NCI-H1436 treated with DMSO at 0.1 percent for 48 hours (cell line): ENCODE results near the gene RBMX.
"Not testable (repeated sequence)": the region's sequence is repeated elsewhere in the genome, so short reads cannot be mapped to it uniquely, and the experiment has no call there.

Experiments
- DNase-seq: peaks from one replicate; lab custom pipeline; 2025; lab: John Stamatoyannopoulos, UW

RBMX gene

GRCh38 chrX:136878423-136878822 lies 2.1 kb downstream of the RBMX start:
- DNase-seq: no peak

DNA sequence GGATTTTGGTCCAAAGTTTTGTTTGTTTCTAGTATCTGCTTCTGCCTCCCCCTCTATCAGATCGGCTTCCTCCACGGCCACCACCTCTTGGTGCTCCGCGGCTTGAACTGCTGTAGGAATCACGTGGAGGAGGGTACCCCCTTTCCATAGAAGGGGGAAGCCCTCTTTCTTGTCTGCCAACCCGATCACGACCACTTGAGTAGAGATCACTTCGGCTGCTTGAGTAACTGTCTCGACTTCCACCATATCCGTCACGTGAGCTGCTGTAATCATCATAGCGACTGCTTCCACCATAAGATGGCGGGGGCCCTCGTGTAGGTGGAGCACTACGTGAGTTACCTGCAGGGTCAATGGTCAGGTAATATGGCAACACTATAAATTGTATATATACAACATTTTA lies 6.4 kb downstream of the RBMX start:
- DNase-seq: not testable (repeated sequence)

GRCh38 chrX:136873210-136873609 lies 7.3 kb downstream of the RBMX start:
- not testable (repeated sequence) for DNase-seq

DNA sequence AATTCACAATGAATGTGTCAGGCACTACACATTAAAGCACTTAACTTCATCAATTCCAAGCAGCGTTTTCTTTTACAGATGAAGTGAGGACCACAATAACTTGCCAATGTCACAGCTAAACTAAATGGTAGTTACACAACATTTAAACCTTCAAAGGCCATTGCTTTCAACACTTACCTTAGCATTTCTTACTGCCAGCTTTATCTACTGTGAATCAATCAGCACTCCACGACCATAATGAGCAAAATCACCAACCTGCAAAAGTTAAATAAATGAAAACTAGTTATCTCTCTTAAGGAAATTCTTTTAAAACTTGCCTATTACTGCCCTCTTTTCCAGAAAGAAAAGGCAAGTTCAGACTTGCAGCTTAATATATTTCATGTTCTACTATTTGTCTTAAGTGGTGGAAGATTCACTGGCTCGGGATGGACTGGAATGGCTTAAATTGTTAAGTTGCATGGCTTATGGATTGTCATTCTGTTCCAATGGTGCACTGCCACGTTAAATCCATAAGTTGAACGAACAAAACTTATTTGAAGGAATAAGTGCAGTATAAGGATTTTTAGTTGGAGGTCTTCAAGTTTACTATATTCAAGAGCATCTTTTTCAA lies 8.3 kb downstream of the RBMX start:
- DNase-seq: no peak

DNA sequence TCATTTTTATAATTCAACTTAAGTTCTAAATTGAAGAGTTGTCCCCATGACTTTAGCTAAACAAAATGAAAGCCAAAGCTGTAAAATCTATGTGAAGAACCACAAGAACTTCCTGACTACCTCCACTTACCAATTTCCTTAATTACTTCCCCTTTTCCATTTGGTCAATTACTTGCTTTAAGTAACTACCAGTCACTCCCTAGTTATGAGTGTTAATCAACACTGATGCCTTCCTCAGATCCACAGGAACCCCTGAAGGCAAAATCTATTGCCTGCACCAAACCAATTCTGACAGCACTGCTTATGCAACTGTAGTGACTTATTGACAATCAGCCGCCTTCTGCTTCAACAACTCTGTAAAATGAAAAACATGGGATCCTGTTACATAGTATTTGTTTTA lies 10.5 kb downstream of the RBMX start:
- DNase-seq: no peak

GRCh38 chrX:136868283-136869055 lies 12.1 kb downstream of the RBMX start:
- no peak for DNase-seq

DNA sequence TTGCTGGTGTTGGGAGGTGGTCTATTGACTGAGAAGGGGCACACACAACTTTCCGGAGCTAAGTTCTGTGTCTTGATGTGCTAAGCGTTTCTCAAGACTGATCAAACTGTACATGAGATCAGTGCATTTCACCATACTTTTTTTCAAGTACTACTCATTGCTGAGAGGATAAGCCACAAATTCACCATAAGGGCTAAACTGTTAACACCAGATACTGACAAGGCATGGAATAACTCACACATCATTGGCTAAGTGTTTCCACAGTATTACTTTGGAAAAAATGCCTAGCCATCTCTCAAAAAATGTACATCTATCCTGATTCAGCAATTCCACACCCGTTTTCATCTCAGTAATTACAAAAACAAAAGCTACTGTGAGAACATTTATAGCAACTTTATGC lies 13.0 kb downstream of the RBMX start:
- no peak for DNase-seq

DNA sequence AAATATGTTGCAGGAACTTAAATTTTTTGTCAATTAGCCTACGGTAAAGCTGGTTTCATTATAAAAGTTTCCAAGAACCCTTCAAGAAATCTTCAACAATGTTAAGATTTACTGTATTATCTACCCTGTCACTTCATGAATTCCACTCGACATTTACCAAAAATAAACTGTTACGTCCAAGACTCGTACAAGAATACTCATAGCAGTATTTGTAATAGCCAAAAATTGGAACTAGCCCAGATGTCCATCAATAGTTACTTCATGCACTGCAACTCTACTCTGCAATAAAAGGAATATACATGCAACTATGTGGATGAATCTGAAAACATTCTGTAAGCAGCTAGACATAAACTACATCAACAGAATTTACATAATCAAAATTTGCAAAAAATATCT lies 13.4 kb downstream of the RBMX start:
- DNase-seq: no peak

- DNase-seq: no peak
Observed at GRCh38 chrX:136866337-136867095, 14.0 kb downstream of the RBMX start.

GRCh38 chrX:136865270-136866158 lies 15.0 kb downstream of the RBMX start:
- no peak for DNase-seq

DNA sequence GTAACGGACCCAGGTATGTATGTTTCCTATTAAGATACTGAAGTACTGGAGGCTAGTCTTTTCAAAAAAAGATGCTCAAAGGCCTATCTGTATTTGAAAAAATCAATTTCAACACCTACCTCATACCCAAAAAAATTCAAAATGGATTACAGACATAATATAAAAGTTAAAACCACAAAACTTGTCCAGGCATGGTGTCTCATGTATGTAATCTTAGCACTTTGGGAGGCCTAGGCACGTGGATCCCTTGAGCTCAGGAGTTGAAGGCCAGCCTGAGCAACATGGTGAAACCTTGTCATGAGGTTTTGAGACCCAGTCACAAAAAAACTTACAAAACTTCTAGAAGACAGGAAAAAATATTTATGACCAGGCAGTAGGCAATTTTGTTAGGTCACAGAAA lies 16.7 kb downstream of the RBMX start:
- no peak for DNase-seq

DNA sequence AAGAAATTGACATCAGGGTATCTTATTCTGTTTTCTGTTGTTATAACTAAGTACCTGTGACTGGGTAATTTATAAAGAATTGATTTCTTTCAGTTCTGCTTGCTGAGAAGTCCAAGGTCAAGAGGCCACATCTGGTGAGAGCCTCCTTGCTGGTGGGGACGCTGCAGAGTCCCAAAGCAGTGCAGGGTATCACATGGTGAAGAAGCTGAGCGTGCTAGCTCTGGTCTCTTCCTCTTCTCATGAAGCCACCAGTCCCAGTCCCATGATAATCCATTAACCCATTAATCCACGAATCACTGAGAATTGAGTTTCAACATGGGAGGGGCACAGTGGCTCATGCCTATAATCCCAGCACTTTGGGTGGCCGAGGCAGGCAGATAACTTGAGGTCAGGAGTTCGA lies 18.0 kb downstream of the RBMX start:
- DNase-seq: no peak

GRCh38 chrX:136861877-136862276 lies 18.6 kb downstream of the RBMX start:
- DNase-seq: no peak

DNA sequence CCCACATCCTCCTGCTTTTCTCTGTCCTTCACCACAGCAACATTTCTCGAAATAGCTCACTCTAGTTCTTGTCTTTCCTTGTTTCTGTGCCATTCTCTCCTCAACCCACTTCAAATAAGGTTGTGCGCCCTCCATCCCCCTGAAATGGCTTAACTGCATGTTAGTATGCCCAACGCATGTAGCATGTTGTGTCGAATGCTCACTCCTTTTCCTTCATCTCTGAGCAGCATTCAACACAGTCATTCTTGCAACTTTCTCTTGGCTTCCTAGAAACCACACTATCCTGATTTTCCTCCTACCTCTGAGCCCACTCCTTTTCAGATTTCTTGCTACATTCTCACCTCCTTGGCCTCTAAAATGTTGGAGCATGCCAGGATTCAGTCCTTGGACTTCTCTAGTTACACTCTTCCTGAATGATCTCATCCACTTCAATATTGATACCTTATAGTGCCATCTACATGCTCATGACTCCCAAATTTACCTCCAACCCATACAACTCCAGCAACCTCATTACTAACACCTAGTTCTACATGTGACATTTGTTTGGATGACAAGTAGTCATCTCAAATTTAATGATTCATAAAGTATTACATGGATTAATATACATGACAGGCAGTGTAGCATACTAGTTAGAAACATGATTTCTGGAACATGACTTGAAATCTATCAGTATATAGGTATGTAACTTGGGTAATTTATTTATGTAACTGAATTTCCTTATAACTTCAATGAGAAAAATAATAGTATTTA lies 22.3 kb downstream of the RBMX start:
- no peak for DNase-seq

DNA sequence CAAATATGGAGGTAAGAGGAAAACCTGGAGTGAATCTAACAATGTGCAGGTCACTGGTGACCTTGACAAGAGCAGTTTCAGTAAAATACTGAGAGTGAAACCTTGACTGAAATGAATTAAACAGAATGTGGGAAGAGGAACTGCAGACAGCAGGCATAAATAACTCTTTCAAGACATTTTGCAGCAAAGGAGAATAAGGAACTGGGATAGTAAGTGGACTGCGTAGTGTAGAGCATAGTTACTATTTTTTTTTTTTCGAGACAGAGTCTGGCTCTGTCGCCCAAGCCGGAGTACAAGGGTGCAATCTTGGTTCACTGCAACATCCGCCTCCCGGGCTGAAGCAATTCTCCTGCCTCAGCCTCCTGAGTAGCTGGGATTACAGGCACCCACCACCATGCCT lies 24.0 kb downstream of the RBMX start:
- DNase-seq: no peak

DNA sequence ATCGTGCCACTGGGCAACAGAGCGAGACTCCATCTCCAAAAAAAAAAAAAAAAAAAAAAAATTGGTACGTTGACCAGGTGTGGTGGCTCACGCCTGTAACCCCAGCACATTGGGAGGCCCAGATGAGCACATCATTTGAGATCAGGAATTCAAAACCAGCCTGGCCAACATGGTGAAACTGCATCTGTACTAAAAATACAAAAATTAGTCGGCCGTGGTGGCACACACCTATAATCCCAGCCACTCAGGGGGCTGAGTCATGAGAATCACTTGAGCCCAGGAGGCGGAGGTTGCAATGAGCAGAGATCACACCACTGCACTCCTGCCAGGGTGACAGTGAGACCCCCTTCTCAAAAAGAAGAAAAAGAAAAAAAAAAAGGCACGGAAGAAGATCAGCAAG lies 24.5 kb downstream of the RBMX start:
- DNase-seq: no peak

DNA sequence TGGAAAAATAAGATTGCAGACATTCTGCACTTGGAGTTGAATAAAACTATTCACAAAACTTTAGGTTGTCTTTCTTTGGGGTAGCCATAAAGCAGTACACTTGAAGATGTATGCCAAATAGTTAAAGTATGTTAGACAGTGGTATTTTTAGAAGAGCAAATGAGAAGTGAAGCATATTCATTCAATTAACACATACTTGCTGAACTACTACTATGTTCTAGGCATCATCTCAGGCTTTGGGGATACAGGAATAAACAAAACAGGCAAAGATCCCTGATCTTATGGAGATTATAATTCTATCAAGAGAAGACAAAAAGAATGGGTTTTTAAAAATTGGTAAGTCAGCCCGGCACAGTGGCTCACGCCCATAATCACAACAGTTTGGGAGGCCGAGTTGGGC lies 29.0 kb downstream of the RBMX start:
- no peak for DNase-seq

DNA sequence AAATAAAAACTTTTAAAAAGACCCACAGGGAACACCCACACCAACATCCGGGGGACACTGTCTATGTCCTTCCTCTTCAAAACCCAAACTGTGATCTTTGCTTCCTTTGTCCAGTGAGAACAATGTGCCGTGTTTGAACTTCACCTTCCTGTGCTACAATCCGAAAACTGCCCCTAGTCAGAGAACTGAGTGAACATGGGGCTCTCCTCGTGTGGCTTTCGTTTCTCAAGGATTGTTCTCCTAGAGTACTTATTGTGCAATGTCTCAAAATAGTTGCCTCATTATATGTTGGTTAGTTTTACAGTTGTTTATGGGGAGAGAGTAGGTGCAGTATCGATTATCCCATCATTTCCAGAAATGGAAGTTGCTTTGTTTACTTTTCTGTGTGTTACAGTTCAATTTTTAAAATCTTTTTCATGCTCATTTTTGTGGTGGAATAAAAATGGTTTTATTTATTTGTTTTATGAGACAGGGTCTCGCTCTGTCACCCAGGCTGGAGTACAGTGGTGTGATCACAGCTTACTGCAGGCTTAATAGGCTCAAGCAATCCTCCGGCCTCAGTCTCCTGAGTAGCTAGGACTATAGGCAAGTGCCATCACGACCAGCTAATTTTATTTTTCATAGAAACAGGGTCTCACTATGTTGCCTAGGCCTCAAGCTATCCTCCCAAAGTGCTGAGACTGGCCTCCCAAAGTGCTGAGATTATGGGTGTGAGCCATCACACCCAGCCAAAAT lies 29.9 kb downstream of the RBMX start:
- DNase-seq: no peak

DNA sequence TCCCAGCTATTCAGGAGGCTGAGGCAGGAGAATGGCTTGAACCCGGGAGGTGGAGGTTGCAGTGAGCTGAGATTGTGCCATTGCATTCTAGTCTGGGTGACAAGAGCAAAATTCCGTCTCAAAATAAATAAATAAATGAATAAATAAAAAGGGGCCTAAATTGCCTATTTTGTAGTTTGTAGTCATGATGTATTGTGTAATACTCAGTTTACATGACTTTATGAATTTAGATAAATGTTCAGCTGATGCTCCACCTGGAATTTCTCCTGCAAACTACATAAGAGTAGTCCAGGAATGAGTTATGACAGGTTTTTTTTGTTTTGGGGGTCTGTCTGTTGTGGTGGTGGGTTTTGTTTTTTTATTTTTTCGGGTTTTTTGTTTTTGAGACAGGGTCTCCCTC lies 31.1 kb downstream of the RBMX start:
- no peak for DNase-seq

- DNase-seq: no peak
Observed at GRCh38 chrX:136847874-136848273, 32.7 kb downstream of the RBMX start.

DNA sequence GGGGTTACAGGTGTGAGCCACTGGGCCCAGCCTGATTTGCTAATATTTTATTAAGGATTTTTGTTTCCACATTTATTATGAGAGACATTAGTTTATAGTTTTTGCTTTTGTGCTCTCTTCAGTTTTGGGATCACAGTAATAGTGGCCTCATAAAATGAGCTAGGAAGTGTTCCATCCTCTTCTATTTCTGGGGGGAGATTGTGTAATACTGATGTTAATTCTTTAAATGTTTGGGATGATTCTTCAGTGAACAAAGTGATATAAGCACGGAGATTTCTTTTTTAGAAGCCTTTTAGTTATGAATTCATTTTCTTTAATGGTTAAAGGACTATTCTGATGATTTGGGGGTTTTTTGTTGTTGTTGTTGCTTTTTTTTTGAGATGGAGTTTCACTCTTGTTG lies 41.3 kb downstream of the RBMX start:
- DNase-seq: no peak
